ENCODE data around the gene NPY4R2.
"Not testable (repeated sequence)": the region's sequence is repeated elsewhere in the genome, so short reads cannot be mapped to it uniquely, and the experiment has no call there.

The NPY4R2 gene, protein sequence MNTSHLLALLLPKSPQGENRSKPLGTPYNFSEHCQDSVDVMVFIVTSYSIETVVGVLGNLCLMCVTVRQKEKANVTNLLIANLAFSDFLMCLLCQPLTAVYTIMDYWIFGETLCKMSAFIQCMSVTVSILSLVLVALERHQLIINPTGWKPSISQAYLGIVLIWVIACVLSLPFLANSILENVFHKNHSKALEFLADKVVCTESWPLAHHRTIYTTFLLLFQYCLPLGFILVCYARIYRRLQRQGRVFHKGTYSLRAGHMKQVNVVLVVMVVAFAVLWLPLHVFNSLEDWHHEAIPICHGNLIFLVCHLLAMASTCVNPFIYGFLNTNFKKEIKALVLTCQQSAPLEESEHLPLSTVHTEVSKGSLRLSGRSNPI

DNA sequence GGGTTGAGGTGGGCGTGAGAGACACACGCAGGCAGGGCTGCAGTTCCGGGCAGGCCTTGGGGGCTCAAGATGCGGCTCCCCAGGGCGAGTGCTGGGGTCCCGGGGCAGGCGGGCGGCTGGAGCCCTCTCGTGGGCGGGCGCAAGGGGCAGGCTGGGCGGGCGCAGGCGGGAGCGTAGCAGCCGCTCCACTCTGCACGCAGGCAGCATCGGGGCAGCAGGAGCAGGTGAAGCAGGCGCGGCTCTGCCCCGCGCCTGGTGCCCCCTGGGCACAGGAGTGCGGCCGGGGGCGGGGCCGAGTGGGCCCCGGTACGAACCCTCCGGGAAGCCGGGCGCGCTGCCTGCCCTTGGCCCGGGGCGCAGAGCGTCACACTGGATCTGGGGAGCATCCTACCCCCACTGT is at the start of gene NPY4R2:
NPY4R2 (plus strand) TSS at position 188 of the 400 bp plus-strand sequence. CDS start 3,326 bp downstream, outside the sequence.
- H3K4me1 Mint-ChIP-seq (ENCODE audit: low read depth): not testable (repeated sequence)

DNA sequence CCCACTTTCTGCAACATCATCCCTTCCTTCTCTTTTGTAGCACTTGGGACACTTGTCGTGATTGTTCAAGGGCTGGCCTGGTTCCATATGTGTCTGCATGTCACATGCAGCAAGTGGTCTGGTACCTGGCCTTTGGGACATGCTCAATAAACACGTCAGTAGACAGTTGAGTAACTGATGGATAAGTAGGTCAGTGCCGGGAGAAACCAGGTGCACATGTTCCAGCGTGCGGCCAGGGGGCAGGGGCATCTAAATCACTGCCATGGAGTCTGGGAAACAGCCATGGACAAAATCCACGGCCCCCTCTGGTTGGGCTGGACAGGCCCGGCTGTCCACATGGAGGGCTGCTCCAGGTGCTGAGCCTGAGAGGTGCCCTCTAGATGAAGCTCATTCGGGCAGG is 47.6 kb upstream of the NPY4R2 start:
- H3K27me3 Mint-ChIP-seq, H3K4me3 Mint-ChIP-seq: not testable (repeated sequence)

More for the DNA sequence above, at the start of gene NPY4R2:
- H3K9me3 Mint-ChIP-seq (ENCODE audit: low read depth); H3K27ac Mint-ChIP-seq; H3K36me3 Mint-ChIP-seq; H3K4me3 Mint-ChIP-seq; H3K27me3 Mint-ChIP-seq: not testable (repeated sequence)

DNA sequence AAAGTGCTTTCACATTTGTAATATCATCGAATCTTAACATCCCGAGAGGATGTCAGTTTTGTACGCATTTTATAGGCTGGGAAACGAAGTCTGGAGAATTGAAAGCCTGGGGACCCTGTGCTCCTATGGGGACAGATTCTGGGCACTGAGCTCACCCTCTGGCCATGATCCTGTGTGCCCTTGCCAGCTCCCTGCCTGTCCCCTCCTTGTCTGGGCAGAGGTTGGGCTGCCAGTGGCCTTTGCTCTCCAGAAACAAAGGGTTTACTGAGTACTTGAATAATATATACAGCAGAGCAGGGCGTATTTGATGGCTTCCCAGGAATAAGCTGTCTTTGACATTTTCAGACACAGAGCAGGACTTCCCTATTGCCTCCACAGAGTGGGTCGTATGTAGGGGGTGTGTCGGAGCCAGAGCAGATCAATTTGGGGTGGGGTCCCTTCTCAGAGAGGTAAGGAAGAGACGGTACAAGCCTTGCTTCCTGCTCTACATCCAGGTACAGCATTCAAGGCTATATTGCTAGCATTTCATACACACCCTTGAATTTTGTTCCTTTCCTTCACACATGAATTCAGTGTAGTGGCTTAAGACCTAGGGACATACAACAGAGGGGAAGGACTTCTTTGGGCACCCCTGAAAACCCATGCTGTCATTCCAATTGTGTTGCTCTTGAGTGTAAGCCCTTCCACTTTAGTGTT is 46.8 kb upstream of the NPY4R2 start:
- H3K9me3 Mint-ChIP-seq (ENCODE audit: low read depth); H3K4me3 Mint-ChIP-seq; H3K36me3 Mint-ChIP-seq; H3K4me1 Mint-ChIP-seq (ENCODE audit: low read depth); H3K27ac Mint-ChIP-seq; H3K27me3 Mint-ChIP-seq: not testable (repeated sequence)

More for the DNA sequence above, 47.6 kb upstream of the NPY4R2 start:
- not testable (repeated sequence) for H3K4me1 Mint-ChIP-seq (ENCODE audit: low read depth); H3K9me3 Mint-ChIP-seq (ENCODE audit: low read depth); H3K36me3 Mint-ChIP-seq; H3K27ac Mint-ChIP-seq

DNA sequence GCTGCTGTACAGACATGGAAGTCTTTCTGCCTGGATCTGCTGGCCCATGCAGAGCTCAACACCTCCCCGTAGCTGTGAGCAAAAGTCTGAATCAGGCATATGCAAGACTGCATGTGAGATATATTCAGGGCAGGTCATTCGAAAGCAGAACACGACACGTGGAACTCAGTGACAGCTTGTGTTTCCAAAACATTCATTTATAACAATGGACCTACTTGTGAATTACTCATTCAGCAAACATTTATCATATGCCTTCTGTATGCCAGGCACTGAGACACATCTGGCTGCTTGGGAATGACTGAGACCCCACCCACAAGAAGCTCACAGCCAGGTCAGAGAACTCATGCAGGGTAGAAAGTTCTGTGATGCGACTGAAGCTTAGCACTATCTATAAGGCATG is 46.2 kb upstream of the NPY4R2 start:
- not testable (repeated sequence) for H3K4me1 Mint-ChIP-seq (ENCODE audit: low read depth); H3K9me3 Mint-ChIP-seq (ENCODE audit: low read depth); H3K27ac Mint-ChIP-seq; H3K27me3 Mint-ChIP-seq; H3K4me3 Mint-ChIP-seq; H3K36me3 Mint-ChIP-seq

DNA sequence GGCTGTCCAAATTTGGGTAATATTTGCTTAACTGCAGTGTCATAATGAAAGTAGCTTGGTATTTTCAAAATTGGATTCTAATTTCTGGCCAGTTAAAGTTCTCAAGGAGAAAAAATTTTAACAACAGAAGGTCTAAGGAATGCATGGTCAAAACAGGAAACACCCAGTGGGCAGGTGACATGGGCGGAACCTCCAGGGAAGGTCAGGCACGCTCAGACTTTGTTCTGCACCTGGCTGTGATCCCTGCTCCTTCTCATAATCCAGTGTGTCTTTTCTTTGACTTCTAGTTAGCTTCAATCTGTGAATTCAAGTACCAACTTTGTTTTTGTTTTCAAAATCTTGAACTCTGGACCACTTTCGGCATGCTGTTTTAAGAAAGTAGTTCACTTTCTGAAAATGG is 34.2 kb upstream of the NPY4R2 start:
- not testable (repeated sequence) for H3K27me3 Mint-ChIP-seq; H3K27ac Mint-ChIP-seq; H3K4me1 Mint-ChIP-seq (ENCODE audit: low read depth); H3K9me3 Mint-ChIP-seq (ENCODE audit: low read depth); H3K36me3 Mint-ChIP-seq; H3K4me3 Mint-ChIP-seq

DNA sequence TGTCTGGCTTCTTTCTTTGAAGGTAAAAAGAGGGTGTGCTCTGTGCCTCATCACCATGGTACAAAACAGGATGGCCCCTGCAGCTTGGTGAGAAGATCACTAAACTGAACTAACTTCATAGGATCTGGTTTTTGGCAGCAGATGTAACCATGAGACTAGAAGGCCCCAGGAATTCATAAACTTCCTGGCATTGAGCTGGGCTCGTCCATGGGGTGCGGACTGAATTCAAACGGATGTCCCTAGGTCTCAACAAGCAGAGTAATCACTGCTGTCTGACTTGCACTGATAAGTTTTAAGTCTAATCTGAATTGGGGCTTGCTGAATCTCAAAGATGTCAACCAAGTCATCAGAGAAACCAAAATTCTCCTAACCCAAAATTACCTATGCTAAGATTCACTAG is 33.5 kb upstream of the NPY4R2 start:
- not testable (repeated sequence) for H3K36me3 Mint-ChIP-seq; H3K27me3 Mint-ChIP-seq; H3K4me1 Mint-ChIP-seq (ENCODE audit: low read depth); H3K9me3 Mint-ChIP-seq (ENCODE audit: low read depth); H3K4me3 Mint-ChIP-seq; H3K27ac Mint-ChIP-seq

DNA sequence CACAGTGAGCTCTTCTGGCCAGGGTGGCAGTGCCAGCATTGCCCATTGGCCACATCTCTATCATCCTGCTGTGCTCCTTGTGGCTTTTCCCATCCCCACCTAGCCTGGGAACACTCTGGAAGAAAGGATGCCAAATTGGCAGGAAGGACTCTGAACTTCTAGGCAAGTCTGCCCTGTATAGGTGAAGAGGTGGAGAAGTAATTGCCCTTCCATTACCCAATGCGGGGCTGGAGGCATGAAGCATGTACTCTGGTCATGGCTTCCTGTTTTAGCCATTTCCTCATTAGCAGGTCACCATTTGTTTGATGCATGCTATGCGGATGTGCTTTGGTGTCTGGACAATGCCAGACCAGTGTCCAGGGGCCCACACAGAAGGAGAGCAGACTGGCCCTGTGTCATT is 32.1 kb upstream of the NPY4R2 start:
- not testable (repeated sequence) for H3K9me3 Mint-ChIP-seq (ENCODE audit: low read depth); H3K4me1 Mint-ChIP-seq (ENCODE audit: low read depth); H3K27me3 Mint-ChIP-seq; H3K36me3 Mint-ChIP-seq; H3K4me3 Mint-ChIP-seq; H3K27ac Mint-ChIP-seq

DNA sequence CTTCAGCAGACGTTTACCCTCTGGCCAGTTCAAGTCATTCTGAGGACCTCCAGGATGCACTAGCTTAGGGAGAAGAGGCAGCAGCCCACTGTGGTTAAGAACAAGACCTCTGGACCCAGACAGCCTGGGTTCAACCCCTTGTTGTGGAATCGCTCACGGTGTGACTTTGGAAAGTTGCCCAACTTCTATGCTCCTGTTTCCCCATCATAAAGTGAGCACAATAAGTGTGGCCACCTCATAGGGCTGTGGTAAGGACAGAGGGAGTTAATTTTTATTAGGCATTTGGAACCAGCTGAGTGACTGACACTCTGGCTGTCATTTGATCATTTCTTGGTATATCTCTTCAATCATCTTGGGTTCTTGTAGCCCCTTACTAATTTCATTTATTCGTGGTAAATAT is 31.6 kb upstream of the NPY4R2 start:
- not testable (repeated sequence) for H3K4me3 Mint-ChIP-seq; H3K4me1 Mint-ChIP-seq (ENCODE audit: low read depth); H3K36me3 Mint-ChIP-seq; H3K9me3 Mint-ChIP-seq (ENCODE audit: low read depth); H3K27me3 Mint-ChIP-seq; H3K27ac Mint-ChIP-seq

DNA sequence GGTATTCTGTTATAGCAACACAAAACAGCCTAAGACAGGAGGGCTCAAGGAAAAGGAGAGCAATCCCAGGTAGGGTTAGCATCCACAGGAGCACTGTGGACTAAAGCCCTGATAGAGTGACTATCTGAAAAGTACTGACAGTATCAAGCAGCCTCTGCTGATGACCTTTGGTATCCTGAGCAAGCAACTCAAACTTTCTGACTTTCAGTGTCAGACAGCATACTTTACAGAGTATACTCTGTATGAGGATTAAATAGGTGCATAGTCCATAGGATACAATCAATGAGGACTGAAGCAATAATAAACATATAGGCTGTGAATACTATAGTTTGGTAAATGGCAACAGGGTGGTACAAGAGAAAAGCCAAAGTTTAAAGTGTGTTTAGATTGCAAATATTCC is 27.7 kb upstream of the NPY4R2 start:
- H3K36me3 Mint-ChIP-seq; H3K4me1 Mint-ChIP-seq (ENCODE audit: low read depth); H3K4me3 Mint-ChIP-seq; H3K9me3 Mint-ChIP-seq (ENCODE audit: low read depth); H3K27me3 Mint-ChIP-seq; H3K27ac Mint-ChIP-seq: not testable (repeated sequence)

DNA sequence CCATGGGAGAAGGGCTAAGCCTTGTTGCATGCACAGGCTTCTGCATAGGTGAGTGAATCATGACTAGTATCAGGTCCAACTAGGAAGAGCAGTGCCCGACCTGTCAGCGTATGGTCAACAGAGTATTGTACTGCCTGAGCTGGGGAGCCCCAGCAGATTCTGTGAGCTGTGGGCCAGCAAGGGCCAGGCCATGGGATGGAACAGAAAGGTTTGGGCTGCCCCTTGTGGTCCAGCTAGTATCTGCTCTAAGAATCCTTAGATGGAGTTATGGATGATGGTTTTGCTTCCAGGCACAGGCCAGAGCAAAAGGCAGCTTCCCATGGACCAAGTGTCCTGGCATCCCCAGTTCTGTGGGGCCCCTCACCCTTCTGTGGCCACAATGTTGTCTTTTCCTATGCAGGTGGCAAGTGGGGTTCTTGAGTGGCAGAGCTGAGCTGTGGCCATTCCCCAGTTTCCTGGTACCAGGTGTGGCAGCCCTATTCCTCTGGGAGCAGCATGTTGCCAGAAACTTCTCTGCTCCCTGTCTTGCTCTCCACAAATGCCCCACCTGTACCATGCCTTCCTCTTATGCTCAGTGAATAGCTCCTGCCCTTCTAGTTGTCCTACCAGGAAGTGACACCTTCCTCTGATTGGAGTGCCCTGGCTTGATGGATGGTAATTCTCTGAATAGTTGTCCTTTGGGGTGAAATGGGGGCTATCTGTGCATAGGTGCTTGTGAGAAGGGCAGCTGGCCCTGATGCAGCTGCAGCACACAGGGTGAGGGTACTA is 25.8 kb upstream of the NPY4R2 start:
- H3K4me3 Mint-ChIP-seq; H3K4me1 Mint-ChIP-seq (ENCODE audit: low read depth); H3K36me3 Mint-ChIP-seq; H3K27me3 Mint-ChIP-seq; H3K9me3 Mint-ChIP-seq (ENCODE audit: low read depth); H3K27ac Mint-ChIP-seq: not testable (repeated sequence)

DNA sequence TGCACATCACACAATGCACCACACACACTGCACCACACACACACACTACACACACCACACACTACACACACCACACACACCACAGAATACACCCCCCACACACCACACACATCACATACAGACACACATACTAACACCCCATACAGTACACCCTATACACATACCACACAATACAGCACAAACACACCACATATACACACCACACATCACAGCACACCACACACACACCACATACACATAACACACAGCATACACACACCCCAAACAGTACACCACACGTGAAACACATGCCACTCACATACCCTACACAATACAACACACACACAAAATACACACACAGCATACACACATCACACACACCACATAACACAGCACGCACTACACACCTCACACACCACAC is 23.9 kb upstream of the NPY4R2 start:
- H3K36me3 Mint-ChIP-seq; H3K4me1 Mint-ChIP-seq (ENCODE audit: low read depth); H3K4me3 Mint-ChIP-seq: not testable (repeated sequence)

DNA sequence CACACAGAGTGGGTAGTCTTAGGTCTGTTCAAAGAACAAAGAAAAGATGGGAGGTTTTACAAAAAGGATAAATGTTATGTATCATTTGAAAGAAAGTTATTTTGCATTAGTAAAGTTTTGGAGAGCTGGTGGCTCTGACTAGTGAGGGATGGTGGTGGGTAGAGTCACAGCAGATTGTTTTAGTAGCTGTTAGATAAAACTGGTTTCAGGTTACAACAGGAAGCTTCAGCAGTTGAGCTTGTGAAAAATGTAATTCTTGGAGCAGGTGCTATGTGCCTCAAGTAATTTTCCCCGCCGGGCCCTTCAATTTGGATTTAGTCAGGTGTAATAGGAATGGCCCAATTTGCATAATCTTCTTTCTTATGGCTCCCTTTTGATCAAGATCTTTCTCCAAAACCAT is 20.6 kb upstream of the NPY4R2 start:
- not testable (repeated sequence) for H3K4me1 Mint-ChIP-seq (ENCODE audit: low read depth); H3K4me3 Mint-ChIP-seq; H3K36me3 Mint-ChIP-seq; H3K9me3 Mint-ChIP-seq (ENCODE audit: low read depth); H3K27ac Mint-ChIP-seq; H3K27me3 Mint-ChIP-seq

More for the DNA sequence above, 23.9 kb upstream of the NPY4R2 start:
- not testable (repeated sequence) for H3K27ac Mint-ChIP-seq; H3K27me3 Mint-ChIP-seq; H3K9me3 Mint-ChIP-seq (ENCODE audit: low read depth)

DNA sequence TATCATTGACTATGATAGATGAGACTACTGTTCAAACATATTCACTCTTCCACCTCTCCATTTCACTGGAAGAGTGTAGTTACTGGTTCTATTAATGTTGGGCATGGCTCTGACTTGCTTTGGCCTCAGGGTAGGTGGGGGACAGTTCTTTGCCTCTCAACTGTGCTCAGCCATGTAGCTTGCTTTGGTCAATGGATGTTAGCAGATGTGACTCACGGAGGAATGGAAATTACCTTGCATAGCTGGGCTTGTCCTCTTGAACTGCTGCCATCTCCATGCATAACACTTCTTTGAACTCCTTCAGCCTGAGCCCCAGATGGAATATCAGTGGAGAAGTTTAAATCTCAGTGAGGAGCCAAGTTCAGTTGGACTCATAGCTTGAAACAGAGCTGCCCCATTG is 9.1 kb upstream of the NPY4R2 start:
- H3K9me3 Mint-ChIP-seq (ENCODE audit: low read depth); H3K27me3 Mint-ChIP-seq; H3K4me3 Mint-ChIP-seq; H3K27ac Mint-ChIP-seq; H3K36me3 Mint-ChIP-seq; H3K4me1 Mint-ChIP-seq (ENCODE audit: low read depth): not testable (repeated sequence)

DNA sequence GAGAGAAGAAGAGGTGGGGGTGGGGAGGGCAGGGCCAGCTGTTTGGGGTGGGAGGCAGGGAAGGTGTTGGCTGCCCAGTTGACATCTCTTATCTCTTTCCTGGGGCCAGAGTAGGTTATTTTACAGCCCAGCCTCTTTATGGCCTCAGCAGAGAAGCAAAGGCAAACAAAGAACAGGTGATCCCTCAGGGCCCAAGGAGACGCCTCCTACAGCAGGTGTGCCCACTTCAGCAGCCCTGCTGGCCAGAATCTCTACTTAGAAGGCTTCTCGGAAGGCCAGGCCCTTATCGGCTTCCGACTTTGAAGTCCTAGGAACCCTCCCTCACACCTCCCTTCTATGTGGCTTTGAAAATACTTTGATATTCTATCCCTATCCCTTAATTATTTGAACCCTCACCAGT is 8.0 kb upstream of the NPY4R2 start:
- not testable (repeated sequence) for H3K27ac Mint-ChIP-seq; H3K36me3 Mint-ChIP-seq; H3K9me3 Mint-ChIP-seq (ENCODE audit: low read depth); H3K4me3 Mint-ChIP-seq; H3K4me1 Mint-ChIP-seq (ENCODE audit: low read depth); H3K27me3 Mint-ChIP-seq

DNA sequence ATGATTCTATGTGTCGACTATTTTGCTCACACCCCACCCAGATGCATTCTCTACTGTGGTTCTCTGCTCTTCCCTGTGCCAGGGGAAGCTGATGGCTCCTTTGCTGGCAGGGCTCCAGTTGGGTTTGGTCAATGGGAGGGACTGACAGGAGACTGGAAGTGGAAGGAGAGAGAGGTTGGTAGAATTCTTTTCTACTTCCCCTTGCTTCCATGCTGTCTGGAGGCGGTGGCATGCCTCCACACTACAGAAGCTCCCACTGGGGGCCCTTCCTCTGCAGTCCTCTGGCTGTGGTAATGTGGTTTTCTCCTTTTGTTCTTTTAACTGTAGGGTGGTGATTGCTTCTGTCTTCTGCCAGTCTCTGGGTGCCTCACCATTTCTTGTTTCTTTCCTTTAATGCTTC is 4.4 kb upstream of the NPY4R2 start:
- not testable (repeated sequence) for H3K27ac Mint-ChIP-seq; H3K36me3 Mint-ChIP-seq; H3K4me3 Mint-ChIP-seq; H3K4me1 Mint-ChIP-seq (ENCODE audit: low read depth); H3K9me3 Mint-ChIP-seq (ENCODE audit: low read depth); H3K27me3 Mint-ChIP-seq

All from activated naive CD8-positive, alpha-beta T cell (primary cell).